H1 (cell line): Measurements from ENCODE around the gene KIF27. TPM values are rescaled to one million over a fixed set of nuclear protein-coding genes. Genes with fewer than 3 reads are reported as not detected.

Source experiments
- BRCA1 ChIP-seq: IDR thresholded peaks from 2 replicates; pipeline ENCODE4 v1.6.1; 2012; ENCODE audit warnings: low read depth, low read length, improper control_type of control experiment
- CHD7 ChIP-seq: fragments of 300-600 bp; sonication (generic); IDR thresholded peaks from 2 replicates; pipeline ENCODE4 v1.7.1; 2012; ENCODE audit warnings: low read length, moderate library complexity, mild to moderate bottlenecking, inconsistent platforms; ENCODE audit not compliant: insufficient replicate concordance
- CTCF ChIP-seq, 3 experiments: IDR thresholded peaks; 1 replicate in 2 of 3; 2 replicates in 1 of 3; pipeline versions ENCODE4 v1.5.1 to v1.6.1; 2011; ENCODE audit warnings: low read length in 3 of 3, mild to moderate bottlenecking in 3 of 3, inconsistent platforms in 2 of 3, low read depth in 1 of 3, moderate library complexity in 1 of 3; ENCODE audit not compliant: insufficient read depth in 1 of 3; ENCODE audit errors: control extremely low read depth in 1 of 3
- EGR1 ChIP-seq: IDR thresholded peaks from 2 replicates; pipeline ENCODE4 v1.6.1; 2011; ENCODE audit warnings: low read depth, low read length, borderline replicate concordance
- JUN ChIP-seq: IDR thresholded peaks from 2 replicates; pipeline ENCODE4 v1.6.1; 2011; ENCODE audit warnings: low read depth, mild to moderate bottlenecking, improper control_type of control experiment, low read length
- PHF8 ChIP-seq: fragments of 200-600 bp; sonication (generic); conservative IDR thresholded peaks from 2 replicates; pipeline ENCODE4 v1.7.1; 2012; ENCODE audit warnings: low read depth, mild to moderate bottlenecking, inconsistent platforms, low read length, moderate library complexity
- SP1 ChIP-seq: IDR thresholded peaks from 2 replicates; pipeline ENCODE4 v1.6.1; 2011; ENCODE audit warnings: low read depth, low read length
- polyA plus RNA-seq, 7 experiments: library from polyadenylated mRNA; depleted of rRNA in 3 of 7; stranded (reverse) in 5 of 7; unstranded in 2 of 7; fragments of >200 nt in 5 of 7; fragments of 200-250 nt in 2 of 7; gene quantifications; 1 replicate in 5 of 7; 2 replicates in 1 of 7; 4 replicates in 1 of 7; pipeline versions ENCODE4 v1.2.1 to v1.2.3, GENCODE V29; 2011 to 2013; ENCODE audit warnings: missing spikeins in 2 of 7, mixed read lengths in 2 of 7
- total RNA-seq: library from RNA; stranded (reverse); fragmentation: NEBNext Ultra II Directional; extraction: Animal tissue kit (Norgen Biotek cat#: 25700); gene quantifications from 2 replicates; pipeline ENCODE4 v1.2.1, GENCODE V29; 2021
- TF ChIP-seq, protein P1 (sequence below): IDR thresholded peaks from 2 replicates; pipeline ENCODE4 v1.6.1; 2012; ENCODE audit warnings: low read length, inconsistent platforms

The KIF27 gene
- total and polyA plus RNA-seq, 2 of the 8 experiments (the other 6 are each of a cell fraction or from before 2014, with no cell fraction given), result 0.47 to 7.0 TPM

DNA sequence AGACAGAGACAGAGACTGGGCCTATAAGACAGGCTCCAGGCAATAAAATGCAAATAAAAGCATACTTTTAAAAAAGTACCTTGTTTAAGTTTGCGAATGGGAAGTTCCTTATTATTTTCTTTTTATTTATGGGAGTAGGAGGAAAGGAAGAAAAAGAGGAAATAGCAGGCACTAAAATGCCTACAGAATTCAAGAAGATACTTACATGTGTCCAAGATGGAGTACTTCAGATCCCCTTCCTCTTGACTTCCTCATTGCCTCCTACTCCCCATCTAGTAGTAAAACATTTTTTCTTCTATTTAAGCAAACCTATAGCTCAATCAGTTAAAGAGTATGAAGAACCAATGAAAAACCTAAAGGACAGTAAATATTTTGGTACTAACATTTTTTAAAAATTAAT, 128.5 kb downstream of the KIF27 start (continued):
- TF ChIP-seq CHD7, result no peak
- no peak for TF ChIP-seq JUN
- no peak for TF ChIP-seq EGR1
- no peak for TF ChIP-seq SP1
- TF ChIP-seq PHF8, result no peak
- TF ChIP-seq BRCA1, result no peak
- TF ChIP-seq, protein P1, sequence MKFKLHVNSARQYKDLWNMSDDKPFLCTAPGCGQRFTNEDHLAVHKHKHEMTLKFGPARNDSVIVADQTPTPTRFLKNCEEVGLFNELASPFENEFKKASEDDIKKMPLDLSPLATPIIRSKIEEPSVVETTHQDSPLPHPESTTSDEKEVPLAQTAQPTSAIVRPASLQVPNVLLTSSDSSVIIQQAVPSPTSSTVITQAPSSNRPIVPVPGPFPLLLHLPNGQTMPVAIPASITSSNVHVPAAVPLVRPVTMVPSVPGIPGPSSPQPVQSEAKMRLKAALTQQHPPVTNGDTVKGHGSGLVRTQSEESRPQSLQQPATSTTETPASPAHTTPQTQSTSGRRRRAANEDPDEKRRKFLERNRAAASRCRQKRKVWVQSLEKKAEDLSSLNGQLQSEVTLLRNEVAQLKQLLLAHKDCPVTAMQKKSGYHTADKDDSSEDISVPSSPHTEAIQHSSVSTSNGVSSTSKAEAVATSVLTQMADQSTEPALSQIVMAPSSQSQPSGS, result no peak
- no peak for TF ChIP-seq CTCF (IDR thresholded peaks at IDR 0.05; ENCODE audit: control extremely low read depth in 1 of 3, insufficient read depth in 1 of 3, low read depth in 1 of 3, low read length in 3 of 3)
